GM19372 (cell line): ENCODE results near the gene C11orf98.

ENCODE experiments used
- ATAC-seq: cut with Tn5 transposase; IDR thresholded peaks from one replicate; pipeline ENCODE4 v1.9.1; 2021; ENCODE audit warnings: mild to moderate bottlenecking, low read depth, moderate library complexity; ENCODE audit not compliant: unreplicated experiment

C11orf98 gene

GRCh38 chr11:62614275-62614674 lies 50.7 kb downstream of the C11orf98 start:
- ATAC-seq = no peak

GRCh38 chr11:62613291-62613778 lies 51.7 kb downstream of the C11orf98 start:
- no peak for ATAC-seq
